IPS DF 6.9 (cell line): Measurements from ENCODE around the gene FGD3.

Experiments
- DNase-seq: peaks from one replicate; pipeline ENCODE4 v3.0.0-alpha.2; 2013; ENCODE audit warnings: low read depth, low spot score
- H3K27ac ChIP-seq: one replicate; pipeline ENCODE4 v1.5.1; 2013; ENCODE audit warnings: low read length, control low read depth
- H3K27me3 ChIP-seq: 2 replicates; pipeline ENCODE4 v1.6.1; 2013; ENCODE audit warnings: mild to moderate bottlenecking, low read length; ENCODE audit not compliant: control insufficient read depth, insufficient read depth
- H3K36me3 ChIP-seq: 2 replicates; pipeline ENCODE4 v1.6.1; 2013; ENCODE audit warnings: low read length; ENCODE audit not compliant: control insufficient read depth, insufficient read depth
- H3K4me1 ChIP-seq: 2 replicates; pipeline ENCODE4 v1.6.1; 2013; ENCODE audit warnings: low read length; ENCODE audit not compliant: control insufficient read depth, insufficient read depth
- H3K4me3 ChIP-seq: 2 replicates; pipeline ENCODE4 v1.5.1; 2013; ENCODE audit warnings: mild to moderate bottlenecking, low read length
- H3K9me3 ChIP-seq: 2 replicates; pipeline ENCODE4 v1.6.1; 2013; ENCODE audit warnings: low read length, inconsistent platforms; ENCODE audit not compliant: control insufficient read depth, insufficient read depth
- WGBS: extraction: QIAGEN DNeasy Blood & Tissue Kit; methylation state at CpG from one replicate; pipeline ENCODE4 v1.1.7; 2013; ENCODE audit warnings: mixed read lengths, missing lambda C conversion rate; ENCODE audit not compliant: insufficient read length, insufficient coverage; 5-methylcytosine and 5-hydroxymethylcytosine counted together

FGD3 gene

DNA sequence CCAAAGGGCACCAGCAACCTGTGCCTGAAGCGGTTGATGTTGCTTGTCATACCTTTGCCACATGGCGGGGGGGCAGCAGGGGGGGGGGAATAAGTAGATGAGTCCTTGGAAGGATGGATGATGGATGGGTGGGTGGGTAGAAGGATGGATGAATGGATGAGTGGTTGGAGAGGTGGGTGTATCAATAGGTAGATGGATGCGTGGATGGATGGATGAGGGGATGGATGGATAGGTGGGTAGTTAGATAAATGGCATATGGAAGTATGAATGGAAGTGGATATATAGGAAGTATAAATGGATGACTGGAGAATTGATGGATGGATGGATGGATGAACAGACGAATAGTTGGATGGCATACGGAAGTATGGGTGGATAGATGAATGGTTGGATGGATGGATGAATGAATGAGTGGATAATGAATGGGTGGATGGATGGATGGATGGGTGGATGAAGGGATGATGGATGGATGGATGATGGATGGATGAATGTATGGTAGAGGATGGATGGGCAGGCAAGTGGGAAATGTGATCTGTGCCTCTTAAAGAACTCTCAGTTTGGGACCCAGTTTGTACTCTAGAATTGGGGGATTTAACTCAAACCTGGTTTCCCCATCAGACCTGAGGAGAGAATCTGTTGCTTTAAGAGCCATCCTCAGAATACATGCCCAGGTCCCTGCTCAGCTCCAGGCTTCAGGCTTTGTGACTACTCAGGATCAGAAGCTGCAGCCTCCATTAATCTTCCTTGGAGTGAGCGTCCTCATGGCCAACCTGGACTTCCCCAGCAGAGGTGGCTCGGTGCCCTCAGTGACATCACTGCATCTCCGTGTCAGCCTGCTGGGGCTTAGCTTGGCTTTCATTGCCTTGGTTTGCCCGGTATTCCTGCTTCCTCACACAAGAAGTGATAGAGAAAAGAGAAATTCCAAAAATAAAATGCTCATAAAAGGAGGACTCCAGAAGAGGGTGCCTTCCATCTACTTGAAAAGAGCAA is 83.6 kb downstream of the FGD3 start:
- Histone ChIP-seq H3K4me3 (no peak overlapping the region), H3K9me3 (no peaks in the 10 kb centered on the region), H3K27me3 (no peaks in the 10 kb centered on the region), H3K27ac (no peak overlapping the region), H3K36me3 (no peaks in the 10 kb centered on the region), H3K4me1 (peaks cover 3% of the 10 kb centered on the region)
- no peak for DNase-seq
- WGBS = 100% methylated on average over 3 of the region's 9 CpGs

GRCh38 chr9:93031629-93032430 is 84.5 kb downstream of the FGD3 start:
- Histone ChIP-seq H3K4me3 (no peak overlapping the region), H3K9me3 (no peaks in the 10 kb centered on the region), H3K27ac (no peak overlapping the region), H3K4me1 (peaks cover 3% of the 10 kb centered on the region), H3K27me3 (no peaks in the 10 kb centered on the region), H3K36me3 (no peaks in the 10 kb centered on the region; the same call in 1 of the 2 replicates)
- WGBS = no CpG with 5 or more reads among the region's 10 CpGs
- DNase-seq = no peak

DNA sequence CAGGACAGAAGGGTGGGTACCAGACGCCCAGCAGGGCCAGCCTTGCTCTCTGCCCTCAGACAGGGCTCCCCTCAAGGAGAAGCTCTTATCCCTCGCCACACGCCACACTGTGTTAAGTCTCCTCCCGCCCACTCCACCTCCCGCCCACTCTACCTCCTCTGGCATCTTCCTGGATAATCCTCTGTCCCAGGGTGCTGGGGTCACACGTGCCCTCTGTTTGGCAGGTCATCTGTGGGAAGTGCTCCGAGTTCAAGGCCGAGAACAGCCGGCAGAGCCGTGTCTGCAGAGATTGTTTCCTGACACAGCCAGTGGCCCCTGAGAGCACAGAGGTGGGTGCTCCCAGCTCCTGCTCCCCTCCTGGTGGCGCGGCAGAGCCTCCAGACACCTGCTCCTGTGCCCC is 85.2 kb downstream of the FGD3 start:
- Histone ChIP-seq H3K36me3 (no peaks in the 10 kb centered on the region; the same call in 1 of the 2 replicates), H3K4me3 (no peak overlapping the region)

DNA sequence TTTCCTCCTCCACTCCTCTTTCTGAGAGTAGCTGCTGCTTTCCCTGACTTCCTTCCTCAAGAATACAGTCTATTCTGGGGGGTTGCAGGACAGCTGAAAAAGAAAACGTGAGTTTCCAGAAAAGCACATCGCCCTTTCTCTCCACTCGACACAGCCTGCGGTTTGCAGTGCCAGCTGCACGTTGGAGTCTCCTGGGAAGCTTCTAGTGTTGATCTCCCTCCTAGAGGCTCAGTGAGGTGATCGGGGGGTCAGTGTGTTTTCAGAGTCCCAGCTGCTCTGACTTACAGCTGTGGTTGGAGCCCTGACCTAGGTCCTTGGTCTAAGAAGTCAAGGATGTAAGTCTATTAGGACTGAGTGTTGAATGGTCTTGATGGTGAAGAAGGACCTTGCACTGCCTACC is 86.2 kb downstream of the FGD3 start:
- no peaks in the 10 kb centered on the region; the same call in 1 of the 2 replicates for H3K36me3 ChIP-seq
- no peaks in the 10 kb centered on the region for H3K27me3 ChIP-seq
- DNase-seq = no peak
- no peak overlapping the region for H3K4me3 ChIP-seq
- no peak overlapping the region for H3K27ac ChIP-seq
- peaks cover 8% of the 10 kb centered on the region for H3K4me1 ChIP-seq
- no peaks in the 10 kb centered on the region for H3K9me3 ChIP-seq
- no CpG with 5 or more reads among the region's 6 CpGs for WGBS

More for the DNA sequence above, 85.2 kb downstream of the FGD3 start:
- no CpG with 5 or more reads among the region's 12 CpGs for WGBS
- DNase-seq = no peak
- H3K27ac ChIP-seq = no peak overlapping the region
- H3K27me3 ChIP-seq = no peaks in the 10 kb centered on the region
- H3K9me3 ChIP-seq = no peaks in the 10 kb centered on the region
- H3K4me1 ChIP-seq = peaks cover 3% of the 10 kb centered on the region

- H3K4me3 ChIP-seq = no peak overlapping the region
- H3K27me3 ChIP-seq = no peaks in the 10 kb centered on the region
- no CpG with 5 or more reads among the region's 19 CpGs for WGBS
- no peaks in the 10 kb centered on the region; the same call in 1 of the 2 replicates for H3K36me3 ChIP-seq
- no peak for DNase-seq
- no peak overlapping the region for H3K27ac ChIP-seq
- peaks cover 7% of the 10 kb centered on the region; the same call in 1 of the 2 replicates for H3K4me1 ChIP-seq
- no peaks in the 10 kb centered on the region for H3K9me3 ChIP-seq
Measured at GRCh38 chr9:93035106-93035660, 87.9 kb downstream of the FGD3 start.

GRCh38 chr9:93035821-93036351 is 88.6 kb downstream of the FGD3 start:
- H3K4me3 ChIP-seq = no peak overlapping the region
- peaks cover 7% of the 10 kb centered on the region; the same call in 1 of the 2 replicates for H3K4me1 ChIP-seq
- H3K9me3 ChIP-seq = no peaks in the 10 kb centered on the region
- no peaks in the 10 kb centered on the region; the same call in 1 of the 2 replicates for H3K36me3 ChIP-seq
- no CpG with 5 or more reads among the region's 13 CpGs for WGBS
- no peak overlapping the region for H3K27ac ChIP-seq
- H3K27me3 ChIP-seq = no peaks in the 10 kb centered on the region
- no peak for DNase-seq

GRCh38 chr9:93036887-93037475 is 89.7 kb downstream of the FGD3 start:
- Histone ChIP-seq H3K27ac (no peak overlapping the region), H3K9me3 (no peaks in the 10 kb centered on the region), H3K36me3 (no peaks in the 10 kb centered on the region; the same call in 1 of the 2 replicates), H3K4me3 (no peak overlapping the region; the same call in 1 of the 2 replicates), H3K27me3 (no peaks in the 10 kb centered on the region), H3K4me1 (peaks cover 7% of the 10 kb centered on the region; the same call in 1 of the 2 replicates)
- no CpG with 5 or more reads among the region's 13 CpGs for WGBS
- no peak for DNase-seq

DNA sequence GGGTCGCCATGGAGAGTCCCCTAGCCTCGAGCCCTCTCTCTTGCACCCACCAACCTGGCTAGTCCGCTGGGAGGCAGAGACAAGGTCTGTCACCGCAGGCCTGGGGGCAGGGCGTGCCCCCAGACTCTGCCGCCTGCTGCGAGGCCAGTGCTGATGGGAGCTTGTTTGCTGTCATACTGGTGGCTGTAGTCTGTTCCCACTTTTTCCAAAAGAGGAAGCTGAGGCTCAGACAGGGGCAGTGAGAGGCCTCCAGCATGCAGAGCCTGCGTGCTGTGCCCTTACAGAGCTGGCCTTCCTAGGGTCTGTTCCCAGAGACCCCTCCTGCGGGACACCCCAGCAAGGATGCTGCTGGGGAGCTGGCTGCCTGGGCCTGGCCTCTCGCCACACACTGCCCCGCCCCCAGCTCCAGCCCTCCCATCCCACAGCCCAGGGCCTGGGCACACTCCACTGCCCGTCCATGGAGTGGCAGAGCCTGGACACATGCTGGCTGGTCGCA is 90.2 kb downstream of the FGD3 start:
- Histone ChIP-seq H3K9me3 (no peaks in the 10 kb centered on the region), H3K4me3 (no peak overlapping the region), H3K27ac (no peak overlapping the region), H3K36me3 (no peaks in the 10 kb centered on the region; the same call in 1 of the 2 replicates), H3K4me1 (peaks cover 7% of the 10 kb centered on the region; the same call in 1 of the 2 replicates), H3K27me3 (no peaks in the 10 kb centered on the region)
- no CpG with 5 or more reads among the region's 13 CpGs for WGBS
- DNase-seq = no peak

- H3K27ac ChIP-seq = no peak overlapping the region
- DNase-seq = no peak
- H3K4me3 ChIP-seq = no peak overlapping the region
- H3K36me3 ChIP-seq = no peaks in the 10 kb centered on the region; the same call in 1 of the 2 replicates
- no peaks in the 10 kb centered on the region for H3K9me3 ChIP-seq
- peaks cover 6% of the 10 kb centered on the region; the same call in 1 of the 2 replicates for H3K4me1 ChIP-seq
- no CpG with 5 or more reads among the region's 6 CpGs for WGBS
- H3K27me3 ChIP-seq = no peaks in the 10 kb centered on the region
Measured at GRCh38 chr9:93038918-93039317, 91.6 kb downstream of the FGD3 start.
